ENCODE data around the gene TERT.

The TERT gene

GRCh38 chr5:1206521-1207412, 88.1 kb downstream of the TERT start:
- no peak for DNase-seq (ENCODE audit: low spot score)

DNA sequence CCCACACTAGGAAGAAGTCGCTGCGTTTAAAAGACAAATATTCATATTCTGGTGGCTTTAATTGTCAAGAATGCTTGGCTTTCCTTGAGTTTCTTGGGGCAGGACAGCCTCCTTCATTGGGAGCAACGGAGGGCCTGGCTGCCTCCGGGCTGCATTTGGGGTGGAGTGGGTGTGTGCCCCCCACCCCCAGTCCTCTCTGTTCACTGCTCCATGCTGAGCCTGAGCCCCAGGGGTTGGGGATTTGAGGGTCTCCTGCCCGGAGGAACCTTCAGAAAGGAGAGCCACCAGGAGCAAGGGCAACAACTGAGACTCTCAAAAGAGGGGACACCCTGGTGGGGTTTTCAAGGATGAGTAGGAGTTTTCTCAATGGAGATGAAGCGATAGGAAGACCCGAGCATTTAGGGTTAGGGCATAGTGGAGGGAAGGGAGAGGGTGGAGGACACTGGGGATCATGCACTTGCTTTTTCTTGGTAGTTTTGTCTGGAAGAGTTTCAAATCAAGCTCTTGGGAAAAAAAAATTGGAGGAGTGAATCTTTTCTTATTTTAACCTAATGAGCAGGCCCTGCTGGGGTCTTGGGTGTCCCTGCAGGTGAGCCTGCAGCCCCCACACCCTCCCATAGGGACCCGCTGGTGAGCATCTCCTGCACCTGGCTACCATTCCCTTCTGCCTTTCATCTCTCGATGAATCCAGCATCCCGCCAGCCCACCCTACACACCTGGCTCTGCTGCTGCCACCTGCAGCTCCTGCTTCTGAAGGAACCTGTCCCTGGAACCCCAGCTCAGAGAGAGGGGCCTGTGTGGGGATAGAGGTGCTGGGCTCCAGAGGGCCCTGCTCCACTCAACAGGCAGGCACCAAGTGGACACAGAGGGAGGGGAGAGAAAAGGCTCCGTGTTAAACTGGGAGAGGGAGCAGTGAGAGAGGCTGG, 89.3 kb downstream of the TERT start:
- DNase-seq (ENCODE audit: low spot score) = no peak

GRCh38 chr5:1204693-1205242, 90.1 kb downstream of the TERT start:
- DNase-seq (ENCODE audit: low spot score) = no peak

- DNase-seq (ENCODE audit: low spot score) = no peak
Measured at GRCh38 chr5:1203968-1204692, 90.7 kb downstream of the TERT start.

DNA sequence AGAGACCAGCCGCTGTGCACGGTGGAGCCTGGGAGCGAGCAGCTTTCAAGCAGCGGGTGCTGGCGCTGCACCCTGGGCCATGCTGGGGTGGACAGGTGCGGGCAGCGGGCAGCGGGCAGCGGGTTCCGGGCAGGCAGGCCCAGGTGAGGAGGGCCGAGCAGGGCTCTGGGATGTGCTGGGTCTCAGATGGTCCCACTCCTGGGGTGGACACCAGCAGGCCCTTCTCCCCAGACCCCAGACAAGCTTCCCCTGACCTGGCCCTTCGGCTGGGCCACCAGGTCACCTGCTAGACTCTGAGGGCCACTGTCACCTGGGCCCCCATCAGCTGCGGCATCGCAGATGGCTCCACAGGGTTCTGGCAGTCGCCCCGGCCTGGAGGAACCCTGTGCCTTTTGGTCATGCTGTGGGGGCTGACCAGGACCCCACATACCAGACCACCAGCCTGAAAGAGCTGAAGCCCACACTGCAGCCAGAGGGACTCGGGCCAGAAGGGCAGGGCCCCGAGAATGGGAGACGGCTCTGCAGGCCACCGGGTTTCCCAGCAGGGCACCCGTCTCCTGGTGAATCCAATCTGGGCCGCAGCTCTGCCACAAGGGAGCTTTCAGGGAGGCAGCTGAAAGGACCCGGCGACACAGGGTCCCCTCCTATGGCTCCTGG, 91.4 kb downstream of the TERT start:
- DNase-seq (ENCODE audit: low spot score) = no peak
